Activated CD8-positive, alpha-beta memory T cell treated with anti-CD3 and anti-CD28 coated beads for 36 hours (primary cell): ENCODE measurements around the gene PIK3R5. TPM values are rescaled to one million over a fixed set of nuclear protein-coding genes. Genes with fewer than 3 reads are reported as not detected.

Source experiments
- CTCF ChIA-PET: fragments of 350-600 bp; sonication (Branson Sonifier 250); formaldehyde crosslinking; loops from one replicate; lab custom pipeline; 2021; ENCODE audit warnings: antibody characterized with exemption; lab: Charles Lee
- POLR2A ChIA-PET: fragments of 350-600 bp; sonication (Branson Sonifier 250); formaldehyde crosslinking; loops from one replicate; lab custom pipeline; 2021; ENCODE audit warnings: antibody characterized with exemption; lab: Charles Lee
- total RNA-seq, 2 experiments: library from RNA; stranded (reverse); gene quantifications; one replicate each; pipeline ENCODE4 v1.2.3, GENCODE V29; 2021

The PIK3R5 gene
- total RNA-seq, 2 experiments from 2014 or later, result 23.2 to 24.6 TPM

DNA sequence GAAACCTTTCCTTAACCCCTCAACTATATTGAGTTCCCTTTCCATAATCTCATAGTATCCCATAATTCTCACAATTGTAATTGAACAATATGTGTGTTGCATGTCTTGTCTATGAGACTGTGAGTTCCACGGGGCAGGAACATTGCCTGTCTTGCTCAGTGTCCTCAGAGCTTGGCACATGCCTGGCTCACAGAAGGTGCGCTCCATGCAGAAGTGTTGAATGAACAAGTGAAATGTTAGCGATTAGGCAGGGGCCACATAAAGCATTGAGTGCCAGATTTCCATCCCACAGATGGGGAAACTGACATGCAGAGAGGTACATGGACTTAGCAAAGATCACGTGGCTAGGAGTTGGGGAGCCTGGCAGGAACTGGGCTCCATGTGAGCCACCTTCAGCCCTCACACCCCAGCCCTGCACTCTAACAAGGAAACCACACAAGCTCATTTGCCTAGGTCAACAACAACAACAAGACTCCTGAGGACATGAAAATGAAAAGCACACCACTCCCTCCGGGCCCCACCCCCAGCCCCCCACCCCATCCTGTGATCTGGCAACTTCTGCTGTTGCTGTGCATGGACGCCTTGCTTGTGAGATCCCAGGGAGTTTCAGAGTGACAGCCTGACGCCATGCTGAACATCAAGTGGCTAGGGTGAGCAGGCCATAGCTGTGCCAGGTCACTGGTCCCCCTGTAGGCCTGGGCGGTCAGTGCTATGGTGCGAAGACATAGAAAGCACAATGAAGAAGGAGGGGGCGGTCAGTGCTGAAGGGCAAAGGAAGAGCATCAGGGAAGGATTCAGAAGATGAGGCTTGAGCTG is 5.0 kb downstream of the PIK3R5 start:
- CTCF ChIA-PET, result no interaction called here
- POLR2A ChIA-PET, result no interaction called here

DNA sequence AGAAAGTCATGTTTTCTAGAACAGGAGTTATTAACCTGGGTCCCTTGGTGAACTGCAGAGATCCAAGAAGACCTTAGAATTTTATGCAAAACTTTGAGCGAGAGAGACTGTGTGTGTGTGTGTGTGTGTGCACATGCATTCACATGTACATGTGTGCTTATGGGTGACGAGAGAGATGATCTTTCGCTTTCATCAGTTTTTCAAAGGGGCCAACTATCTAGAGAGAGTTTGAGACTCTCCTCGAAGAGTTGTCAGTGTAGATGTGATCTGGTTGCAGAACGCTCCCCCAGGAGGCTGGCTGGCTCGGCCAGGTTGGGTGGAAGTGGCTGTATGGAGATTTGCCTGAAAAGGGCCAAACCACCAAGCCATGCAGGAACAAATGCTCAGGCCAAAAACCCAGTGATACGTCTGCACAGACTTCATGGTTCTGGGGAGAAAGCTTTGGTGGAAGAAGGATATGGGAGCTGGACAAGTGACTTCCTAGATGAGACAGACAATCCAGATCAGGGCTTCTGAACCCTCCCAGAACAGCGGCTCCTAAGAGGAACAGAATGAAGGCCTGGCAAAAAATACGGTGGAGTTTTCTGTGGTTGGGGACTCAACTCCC is 6.1 kb downstream of the PIK3R5 start:
- ChIA-PET CTCF (interaction anchor here (1.5 to 1.6 kb wide), 2 partner anchors 17 to 20 kb away, joined by 4 to 5 read pairs; no protein-coding TSS in a partner anchor), POLR2A (interaction anchor here (1.2 kb wide), 1 partner anchor 18 kb away, joined by 4 read pairs; no protein-coding TSS in a partner anchor)

DNA sequence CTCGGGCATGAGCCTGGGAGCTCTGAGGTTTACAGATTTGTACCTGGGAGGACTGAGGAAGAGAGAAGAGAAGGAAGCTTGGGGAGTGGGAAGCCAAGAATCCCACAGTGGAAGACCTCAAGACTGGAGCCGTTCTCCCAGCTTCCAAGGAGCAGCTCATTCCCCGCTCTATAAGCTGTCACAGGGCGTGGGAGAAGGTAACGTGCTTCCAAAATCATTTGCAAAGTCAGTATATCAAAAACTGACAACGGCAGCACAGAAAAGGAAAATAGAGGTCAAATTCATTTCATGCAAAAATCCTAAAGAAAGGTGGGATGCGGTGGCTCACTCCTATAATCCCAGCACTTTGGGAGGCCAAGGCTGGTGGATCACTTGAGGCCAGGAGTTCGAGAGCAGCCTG is 7.8 kb downstream of the PIK3R5 start:
- ChIA-PET CTCF (interaction anchor here (0.6 to 2.6 kb wide), 7 partner anchors 10 to 172 kb away, joined by 3 to 6 read pairs (median 3); no protein-coding TSS in a partner anchor), POLR2A (interaction anchor here (1.9 kb wide), 1 partner anchor 17 kb away, joined by 8 read pairs; no protein-coding TSS in a partner anchor)

DNA sequence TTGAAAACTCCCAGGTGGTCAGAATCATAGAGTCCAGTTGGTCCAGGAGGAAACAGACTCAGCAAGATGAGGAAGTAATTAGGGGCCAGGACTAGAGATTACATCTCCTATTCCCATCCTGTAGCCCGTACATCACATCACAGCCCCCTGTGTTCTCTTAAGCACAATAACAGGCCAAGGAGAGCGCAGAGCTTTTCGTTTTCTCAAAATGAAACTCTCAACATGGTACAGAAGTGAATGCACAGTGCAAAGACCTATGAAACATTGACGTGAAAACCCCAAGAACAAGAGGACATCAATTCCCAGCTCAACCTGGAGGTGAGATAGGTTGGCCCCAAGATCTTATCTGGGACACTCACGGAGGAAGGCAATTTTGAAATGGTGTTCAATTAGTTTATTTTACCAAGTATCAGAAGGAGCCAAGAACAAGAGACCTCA is 9.0 kb downstream of the PIK3R5 start:
- CTCF ChIA-PET, result interaction anchor here (0.7 to 2.6 kb wide), 7 partner anchors 10 to 61 kb away, joined by 3 to 7 read pairs (median 3); no protein-coding TSS in a partner anchor
- POLR2A ChIA-PET, result interaction anchor here (0.9 to 1.9 kb wide), 4 partner anchors 9 to 34 kb away, joined by 3 to 8 read pairs (median 5); partner anchors contain the start of gene PIK3R5

DNA sequence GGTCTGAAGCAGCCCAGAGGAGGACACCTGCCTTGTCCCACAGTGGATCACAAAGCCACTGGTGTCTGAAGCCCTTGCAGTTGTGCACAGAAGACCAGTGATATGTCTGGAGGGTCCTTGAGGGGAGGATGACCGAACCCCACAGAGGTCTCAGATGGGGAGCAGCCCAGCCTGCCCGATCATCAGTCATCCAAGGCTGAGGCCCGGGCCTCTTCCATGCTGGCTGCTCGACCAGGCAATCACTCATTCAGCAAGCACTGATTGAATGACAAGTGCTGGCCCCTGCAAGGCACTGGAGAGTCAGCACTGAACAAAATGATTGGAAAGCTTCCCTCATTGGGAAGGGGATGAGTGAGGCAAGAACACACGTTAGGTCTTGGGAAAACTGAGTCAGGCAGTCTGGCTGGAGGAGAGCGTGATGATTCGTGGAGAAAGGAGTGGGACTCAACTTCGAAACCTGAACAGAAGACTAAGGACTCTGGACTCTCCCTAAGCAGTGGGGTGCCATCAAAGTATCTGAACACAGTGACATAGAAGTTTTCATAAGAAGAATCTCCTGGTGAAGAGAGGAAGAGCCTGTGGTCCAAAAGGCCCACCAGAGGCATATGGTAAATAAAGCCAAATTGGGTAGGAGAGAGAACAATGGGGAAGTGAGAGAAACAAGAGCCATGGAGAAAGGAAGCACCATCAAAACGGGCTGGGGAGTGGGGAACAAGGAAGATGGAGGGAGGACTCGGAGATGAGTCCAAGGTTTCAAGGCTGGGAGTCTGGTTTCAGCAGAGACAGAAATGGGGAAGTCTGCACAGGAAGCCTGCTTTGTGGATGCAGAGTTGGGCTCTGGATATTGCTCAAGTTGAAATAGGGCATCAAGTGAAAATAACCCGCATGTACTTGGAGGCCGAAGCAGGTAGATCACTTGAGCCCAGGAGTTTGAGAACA is 10.2 kb downstream of the PIK3R5 start:
- ChIA-PET POLR2A (interaction anchor here (1.3 to 2.0 kb wide), 5 partner anchors 9 to 15 kb away, joined by 4 to 9 read pairs (median 5); partner anchors contain the start of gene PIK3R5), CTCF (interaction anchor here (0.7 to 1.8 kb wide), 6 partner anchors 10 to 207 kb away, joined by 3 to 8 read pairs (median 6); partner anchors contain the start of gene PIK3R5)

DNA sequence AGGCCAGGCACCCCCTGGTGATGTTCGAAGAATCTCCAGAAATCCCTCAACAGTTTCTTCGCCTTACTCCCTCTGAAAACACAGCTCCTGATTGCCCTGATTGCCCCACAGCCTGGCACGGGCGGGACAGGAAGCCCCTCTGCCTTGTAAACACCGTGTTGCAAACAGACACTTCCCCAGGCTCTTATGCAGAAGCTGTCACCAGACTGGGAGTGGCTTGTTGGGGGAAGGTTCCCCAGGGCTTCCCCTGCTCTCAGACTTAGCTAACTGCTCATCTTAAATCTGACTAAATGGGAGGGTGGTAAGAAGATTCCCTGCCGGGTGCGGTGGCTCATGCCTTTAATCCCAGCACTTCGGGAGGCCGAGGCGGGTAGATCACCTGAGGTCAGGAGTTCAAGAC is 11.2 kb downstream of the PIK3R5 start:
- ChIA-PET CTCF (interaction anchor here (0.7 to 2.5 kb wide), 6 partner anchors 11 to 206 kb away, joined by 3 to 8 read pairs (median 6); partner anchors contain the start of gene PIK3R5), POLR2A (interaction anchor here (1.3 to 2.0 kb wide), 3 partner anchors 9 to 13 kb away, joined by 4 to 9 read pairs (median 5); partner anchors contain the start of gene PIK3R5)

DNA sequence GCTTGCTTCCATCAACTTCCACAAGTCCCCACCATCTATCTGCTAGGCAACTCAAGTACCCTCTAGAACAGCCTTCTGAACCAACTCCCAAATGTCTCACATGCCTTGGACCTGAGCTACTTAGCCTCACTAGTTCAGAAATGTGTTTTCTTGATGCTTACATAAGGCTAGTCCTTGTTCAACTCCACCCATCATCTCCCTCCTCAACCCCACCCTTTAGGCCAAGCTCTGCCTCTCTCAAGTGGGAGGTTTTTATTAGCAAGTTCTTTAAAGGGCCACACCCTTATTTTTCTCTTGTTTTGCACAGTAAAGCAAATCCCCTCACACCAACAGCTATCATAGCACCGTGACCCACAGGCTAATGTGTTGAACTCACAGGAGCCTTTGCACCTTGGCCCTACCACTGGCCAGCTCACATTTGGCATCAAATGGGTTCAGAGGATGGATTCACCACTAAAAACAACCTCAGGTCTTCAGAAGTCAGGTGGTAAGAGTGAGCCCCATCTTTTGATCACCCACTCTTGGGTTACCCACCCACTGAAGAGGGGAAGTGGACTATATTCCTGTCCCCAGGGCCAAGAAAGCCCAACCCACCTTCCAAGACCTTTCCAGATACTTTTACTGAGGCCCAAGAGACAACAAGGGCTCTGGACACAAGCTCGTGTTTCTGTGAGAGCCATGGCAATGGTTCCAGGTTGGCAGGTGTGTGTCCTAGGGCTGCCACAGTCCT is 12.2 kb downstream of the PIK3R5 start:
- CTCF ChIA-PET, result interaction anchor here (1.4 to 2.5 kb wide), 4 partner anchors 11 to 45 kb away, joined by 5 to 8 read pairs (median 6); no protein-coding TSS in a partner anchor
- POLR2A ChIA-PET, result interaction anchor here (0.5 to 2.0 kb wide), 4 partner anchors 10 to 1746 kb away, joined by 3 to 9 read pairs (median 4); partner anchors contain the start of gene PIK3R5

DNA sequence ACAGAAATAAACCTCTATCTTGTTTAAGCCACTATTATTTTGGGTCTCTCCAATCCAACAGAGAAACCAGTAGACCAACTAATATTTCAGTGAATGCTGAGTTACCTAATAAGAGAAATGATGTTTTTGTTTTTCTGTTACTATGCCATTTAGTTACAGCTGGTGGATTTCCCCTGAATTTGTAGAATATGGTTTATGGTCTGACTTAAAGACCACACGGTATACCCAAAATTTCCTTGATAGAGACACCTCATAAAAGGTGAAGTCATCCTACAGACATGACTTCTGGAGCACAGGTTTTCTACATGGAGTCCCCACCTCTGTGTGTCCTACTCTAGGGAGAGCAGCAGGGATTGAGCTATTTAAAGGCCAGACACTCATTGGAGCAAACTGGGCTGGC is 13.3 kb downstream of the PIK3R5 start:
- CTCF ChIA-PET, result interaction anchor here (1.4 to 2.5 kb wide), 2 partner anchors 29 to 46 kb away, joined by 5 to 8 read pairs; no protein-coding TSS in a partner anchor
- POLR2A ChIA-PET, result no interaction called here

DNA sequence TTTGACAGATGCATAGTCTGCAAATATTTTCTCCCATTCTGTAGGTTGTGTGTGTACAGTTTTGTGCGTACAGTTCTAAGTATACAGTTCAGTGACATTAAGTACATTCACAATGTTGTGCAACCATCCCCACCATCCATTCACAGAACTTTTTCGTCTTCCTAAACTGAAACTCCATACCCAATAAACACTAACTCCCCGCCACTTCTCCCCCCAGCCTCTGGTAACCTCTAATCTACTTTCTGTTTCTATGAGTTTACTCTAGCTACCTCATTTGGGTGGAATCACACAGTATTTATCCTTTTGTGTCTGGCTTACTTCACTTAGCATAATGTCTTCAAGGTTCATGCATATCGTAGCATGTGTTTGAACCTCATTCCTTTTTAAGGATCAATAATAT is 14.3 kb downstream of the PIK3R5 start:
- CTCF ChIA-PET, result interaction anchor here (1.0 to 1.5 kb wide), 2 partner anchors 12 to 15 kb away, joined by 3 read pairs; partner anchors contain the start of gene PIK3R5

DNA sequence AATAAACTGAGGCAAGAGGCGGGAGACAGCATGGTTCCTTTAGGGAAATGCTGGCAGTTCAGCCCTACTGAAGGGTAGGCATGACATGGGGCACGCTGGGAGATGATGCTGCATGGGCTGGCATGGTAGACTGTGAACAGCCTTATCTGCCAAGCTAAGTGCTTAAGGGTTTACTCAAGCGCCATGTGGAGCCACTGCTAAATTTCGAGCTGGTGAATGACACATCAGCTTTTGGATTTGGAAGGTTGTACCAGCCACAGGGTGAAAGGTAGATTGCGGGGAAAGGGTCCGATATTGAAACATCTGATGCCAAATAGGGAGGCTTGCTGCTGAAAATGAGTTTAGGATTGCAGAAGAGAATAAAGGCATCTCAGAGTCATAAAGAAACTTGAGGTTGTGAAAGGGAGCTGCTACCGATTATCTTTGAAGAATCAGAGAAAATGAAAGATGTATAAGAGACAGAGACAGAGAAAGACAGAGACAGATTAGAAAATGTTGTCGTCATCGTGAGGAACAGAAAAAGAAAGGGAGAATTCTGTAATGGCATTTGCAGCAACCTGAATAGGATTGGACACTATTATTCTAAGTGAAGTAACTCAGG is 16.3 kb downstream of the PIK3R5 start:
- CTCF ChIA-PET, result interaction anchor here (1.0 to 1.9 kb wide), 5 partner anchors 8 to 58 kb away, joined by 3 to 5 read pairs (median 4); no protein-coding TSS in a partner anchor
- POLR2A ChIA-PET, result interaction anchor here (1.4 to 2.3 kb wide), 2 partner anchors 10 to 16 kb away, joined by 4 to 9 read pairs; partner anchors contain the start of gene PIK3R5

More for the DNA sequence above, 14.3 kb downstream of the PIK3R5 start:
- POLR2A ChIA-PET, result no interaction called here

DNA sequence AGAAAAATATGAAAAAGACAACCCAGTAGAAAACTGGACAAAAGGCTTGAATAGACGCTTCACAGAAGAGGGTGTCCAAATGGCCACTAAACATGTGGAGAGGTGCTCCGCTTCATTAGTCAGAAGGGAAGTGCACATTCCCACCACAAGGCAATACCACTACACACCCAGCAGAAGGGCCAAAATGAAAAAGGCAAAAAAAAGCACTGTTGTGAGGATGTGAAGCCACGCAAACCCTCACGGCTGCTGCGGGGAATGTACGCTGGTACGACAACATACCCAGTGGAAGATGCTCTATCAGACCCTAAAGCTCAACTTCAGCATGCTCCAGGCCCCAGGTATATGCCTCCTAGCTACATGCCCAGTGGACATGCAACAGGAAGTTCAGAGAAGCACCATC is 17.0 kb downstream of the PIK3R5 start:
- POLR2A ChIA-PET, result interaction anchor here (1.4 to 2.3 kb wide), 2 partner anchors 9 to 16 kb away, joined by 4 to 9 read pairs; partner anchors contain the start of gene PIK3R5

DNA sequence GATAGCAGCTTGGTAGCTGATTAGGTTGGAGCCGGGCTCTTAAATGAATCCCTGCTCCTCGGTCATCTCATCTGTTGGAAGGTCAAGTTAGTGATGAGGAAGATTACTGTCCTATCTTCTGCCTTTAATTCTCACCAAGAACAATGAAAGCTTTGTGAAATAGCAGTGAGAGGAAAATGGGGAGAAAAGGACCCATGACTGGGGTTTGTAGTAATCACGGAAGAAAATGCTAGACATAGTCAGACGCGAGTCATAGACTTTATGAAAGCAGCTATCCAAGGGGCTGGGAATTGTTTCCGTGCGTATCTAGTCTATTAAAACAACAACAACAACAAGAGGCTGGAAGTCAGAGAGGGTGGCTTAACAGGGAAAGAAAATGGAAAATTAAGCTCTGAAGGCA is 18.3 kb downstream of the PIK3R5 start:
- ChIA-PET CTCF (interaction anchor here (1.1 to 1.8 kb wide), 3 partner anchors 10 to 52 kb away, joined by 3 to 6 read pairs (median 4); no protein-coding TSS in a partner anchor), POLR2A (interaction anchor here (1.7 to 1.9 kb wide), 2 partner anchors 10 to 18 kb away, joined by 5 to 7 read pairs; partner anchors contain the start of gene PIK3R5)

More for the DNA sequence above, 17.0 kb downstream of the PIK3R5 start:
- CTCF ChIA-PET, result interaction anchor here (0.6 to 1.9 kb wide), 9 partner anchors 9 to 57 kb away, joined by 3 to 5 read pairs (median 4); no protein-coding TSS in a partner anchor

DNA sequence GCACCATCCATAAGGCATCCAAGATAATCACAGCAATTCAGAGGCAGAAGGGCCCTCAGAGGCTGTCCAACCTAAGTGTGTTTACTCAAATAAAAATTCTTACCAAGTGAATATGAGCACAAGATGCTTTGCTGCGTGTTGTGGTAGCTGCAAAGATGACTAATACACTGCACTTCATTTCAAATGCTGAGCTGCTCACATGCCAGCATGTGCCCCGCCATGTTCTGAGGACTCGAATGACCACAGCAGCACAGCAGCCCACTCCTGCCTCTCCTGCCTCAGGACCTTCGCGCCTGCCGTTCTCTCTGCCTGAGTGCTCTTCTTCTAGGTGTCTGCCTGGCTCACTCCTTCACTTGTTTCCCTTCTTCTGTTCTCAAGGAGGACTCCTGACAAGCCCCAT is 19.0 kb downstream of the PIK3R5 start:
- CTCF ChIA-PET, result interaction anchor here (1.2 to 1.8 kb wide), 2 partner anchors 11 to 51 kb away, joined by 3 to 6 read pairs; no protein-coding TSS in a partner anchor
- POLR2A ChIA-PET, result interaction anchor here (1.7 to 1.9 kb wide), 2 partner anchors 10 to 19 kb away, joined by 5 to 7 read pairs; partner anchors contain the start of gene PIK3R5

DNA sequence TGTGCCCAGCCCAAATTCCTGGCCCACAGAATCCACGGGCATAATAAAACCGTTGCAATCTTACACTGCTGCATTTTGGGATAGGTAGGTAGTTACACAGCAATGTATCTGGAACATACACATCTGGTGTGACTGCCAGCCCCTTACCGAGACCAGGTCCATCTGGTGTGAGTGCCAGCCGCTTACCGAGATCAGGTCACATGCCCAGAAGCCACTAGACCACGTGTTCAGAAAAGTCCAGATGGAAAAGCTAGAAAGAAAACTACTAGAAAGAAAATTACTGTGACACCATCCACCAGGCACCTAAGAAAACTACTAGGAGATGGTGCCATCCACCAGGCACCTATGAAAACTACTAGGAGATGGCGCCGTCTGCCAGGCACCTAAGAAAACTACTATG is 19.4 kb downstream of the PIK3R5 start:
- CTCF ChIA-PET, result interaction anchor here (1.8 kb wide), 1 partner anchor 11 kb away, joined by 6 read pairs; no protein-coding TSS in a partner anchor
- POLR2A ChIA-PET, result interaction anchor here (1.9 kb wide), 1 partner anchor 11 kb away, joined by 5 read pairs; no protein-coding TSS in a partner anchor

DNA sequence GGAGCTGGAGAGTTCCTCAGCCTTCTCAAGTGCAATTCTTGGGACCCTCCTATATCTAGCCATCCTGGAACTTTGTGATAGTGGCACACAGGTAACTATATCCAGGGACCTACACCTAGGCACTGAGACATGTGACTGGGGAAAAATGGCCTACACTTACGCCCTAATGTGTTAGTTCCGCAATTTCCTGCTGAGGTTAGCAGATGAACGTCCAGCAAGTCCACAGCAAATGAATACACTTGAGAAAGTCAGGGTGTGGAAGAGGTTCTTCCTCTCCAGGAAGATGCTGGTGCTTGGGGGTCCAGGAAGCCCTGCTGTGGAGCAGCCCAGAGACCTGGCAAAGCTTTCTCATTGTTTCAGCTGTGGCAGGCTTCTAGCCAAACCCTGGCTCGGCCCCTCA is 20.8 kb downstream of the PIK3R5 start:
- CTCF ChIA-PET, result no interaction called here
- POLR2A ChIA-PET, result no interaction called here

DNA sequence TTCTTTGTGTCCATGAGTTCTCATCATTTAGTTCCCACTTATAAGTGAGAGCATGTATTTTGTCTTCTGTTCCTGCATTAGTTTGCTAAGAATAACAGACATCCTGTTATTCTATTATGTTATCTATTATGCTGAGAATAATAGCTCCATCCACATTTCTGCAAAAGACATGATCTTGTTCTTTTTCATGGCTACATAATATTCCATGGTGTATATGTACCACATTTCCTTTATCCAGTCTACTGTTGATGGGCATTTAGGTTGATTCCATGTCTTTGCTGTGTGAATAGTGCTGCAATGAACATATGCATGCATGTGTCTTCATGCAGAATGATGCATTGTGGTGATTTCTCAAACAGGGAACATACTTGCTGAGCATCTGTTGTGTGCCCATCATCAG is 21.4 kb downstream of the PIK3R5 start:
- ChIA-PET CTCF (no interaction called here), POLR2A (no interaction called here)
